NCI-H2029 treated with DMSO at 0.1 percent for 48 hours (cell line): ENCODE data around the gene MYPOP.

Experiments used
- DNase-seq: peaks from one replicate; lab custom pipeline; 2025; lab: John Stamatoyannopoulos, UW

The MYPOP gene, protein sequence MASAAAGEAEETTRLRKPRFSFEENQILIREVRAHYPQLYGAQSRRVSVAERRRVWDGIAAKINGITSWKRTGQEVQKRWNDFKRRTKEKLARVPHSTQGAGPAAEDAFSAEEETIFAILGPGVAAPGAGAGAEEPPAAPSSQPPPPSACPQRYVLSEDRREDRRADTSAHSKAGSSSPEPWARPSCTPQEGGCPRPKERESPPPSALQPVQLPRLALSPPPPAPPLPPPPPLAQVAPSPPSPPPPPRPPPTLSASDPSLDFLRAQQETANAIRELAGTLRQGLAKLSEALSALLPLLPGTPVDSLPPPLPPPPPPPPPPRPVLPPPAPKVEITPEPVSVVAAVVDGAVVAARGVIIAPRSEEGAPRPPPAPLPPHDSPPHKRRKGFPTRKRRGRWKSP

DNA sequence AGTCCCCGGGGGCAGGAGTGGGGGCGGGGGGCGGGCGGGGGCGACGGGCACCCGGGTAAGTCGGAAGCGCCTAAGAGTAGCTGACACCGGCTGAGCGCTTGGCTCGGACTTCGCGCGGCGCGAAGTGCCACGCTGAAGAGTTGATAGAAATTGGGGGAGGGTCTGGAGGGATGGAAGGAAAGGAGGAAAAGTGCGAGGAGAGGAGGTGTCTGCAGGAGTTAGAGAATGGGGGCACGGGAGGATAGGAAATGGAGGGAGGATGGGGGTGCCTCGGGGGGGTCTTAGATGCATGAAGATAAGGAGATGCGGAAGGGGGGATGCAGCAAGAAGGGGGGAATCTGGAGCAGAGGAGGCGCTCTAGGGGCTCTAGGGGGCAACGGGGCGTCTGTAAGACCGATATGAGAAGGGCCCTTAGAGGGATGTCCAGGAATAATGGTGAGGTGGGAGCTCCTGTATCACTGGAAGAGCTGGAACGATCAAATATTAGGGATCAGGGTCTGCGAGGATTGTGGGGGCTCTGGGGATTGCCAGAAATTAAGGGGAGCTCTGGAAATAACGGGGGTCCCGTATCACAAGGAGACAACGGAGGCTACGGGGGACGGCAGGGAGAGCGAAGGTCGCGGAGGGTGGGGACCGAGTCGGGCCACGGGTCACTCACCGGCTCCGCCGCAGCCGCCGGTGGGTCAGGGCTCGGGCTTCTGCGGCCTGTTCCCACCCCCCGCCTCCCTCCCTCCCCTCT lies at the start of gene MYPOP:
Gene MYPOP (minus strand): TSS at position 702 of the 739 bp plus-strand sequence. CDS start 840 bp downstream, outside the sequence.
- no peak for DNase-seq

DNA sequence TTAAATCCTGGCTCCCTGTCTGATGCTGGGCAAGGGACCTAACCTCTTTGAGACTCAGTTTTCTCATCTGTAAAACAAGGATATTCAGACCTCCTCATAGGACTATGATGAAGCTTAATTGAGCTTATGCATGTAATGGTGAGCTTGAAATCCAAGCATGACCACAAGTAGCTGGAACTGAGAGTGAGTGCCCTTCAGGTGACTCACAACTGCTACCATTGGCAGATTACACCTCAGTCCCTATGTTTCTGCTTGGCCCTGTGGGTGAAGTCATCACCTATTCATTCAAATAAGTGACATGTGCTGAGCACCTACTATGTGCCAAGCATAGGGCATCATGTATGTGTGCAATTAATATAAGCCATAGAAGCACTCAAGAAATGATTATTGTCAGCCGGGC lies 45.5 kb upstream of the MYPOP start:
- DNase-seq: no peak

DNA sequence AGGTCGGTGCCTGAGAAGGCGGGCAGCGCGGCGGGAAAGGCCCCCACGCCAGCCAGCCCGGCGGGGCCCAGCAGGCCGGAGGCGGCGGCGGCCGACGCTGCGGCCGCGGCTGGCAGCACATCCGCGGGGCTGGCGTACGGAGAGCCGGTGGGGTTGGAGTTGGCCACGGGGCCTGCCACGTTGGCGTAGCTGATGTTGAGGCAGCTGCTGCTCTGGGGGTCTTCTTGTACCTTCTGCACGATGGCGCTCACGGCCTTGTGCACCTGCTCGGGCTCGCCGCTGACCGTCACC lies 38.0 kb upstream of the MYPOP start:
- no peak for DNase-seq

DNA sequence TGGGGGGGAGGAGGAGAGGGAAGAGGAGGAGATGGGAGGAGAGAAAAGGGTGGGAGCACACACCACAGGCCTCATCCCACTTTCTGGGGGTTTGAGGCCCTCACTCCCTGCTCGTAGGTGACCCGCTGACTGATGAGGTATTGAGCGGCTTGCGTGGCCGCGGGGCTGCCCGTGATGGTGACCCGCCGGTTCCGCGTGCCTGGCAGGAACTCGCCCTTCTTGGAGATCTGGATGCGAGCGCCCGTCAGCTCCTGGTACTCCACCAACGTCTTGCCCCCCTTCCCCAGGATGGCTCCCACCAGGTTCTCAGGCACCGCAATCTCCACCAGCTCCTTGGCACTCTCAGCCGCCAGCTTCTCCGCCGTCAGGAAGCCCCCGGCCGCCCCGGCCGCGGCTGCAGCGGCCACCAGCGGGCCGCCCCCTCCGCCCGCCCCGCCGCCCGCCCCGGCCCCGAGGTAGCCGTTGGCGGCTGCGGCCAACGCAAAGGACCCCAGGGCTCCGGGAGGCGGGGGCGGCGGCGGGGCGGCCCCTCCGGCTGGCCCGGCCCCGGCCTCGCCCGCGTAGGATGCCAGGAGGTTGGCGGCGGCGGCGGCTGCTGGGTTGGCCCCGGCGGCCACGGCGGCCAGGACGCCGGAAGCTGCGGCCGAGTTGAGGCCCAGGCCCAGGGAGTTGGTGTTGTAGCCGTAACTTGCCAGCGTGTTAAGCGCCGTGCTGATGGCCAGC lies 37.5 kb upstream of the MYPOP start:
- no peak for DNase-seq

DNA sequence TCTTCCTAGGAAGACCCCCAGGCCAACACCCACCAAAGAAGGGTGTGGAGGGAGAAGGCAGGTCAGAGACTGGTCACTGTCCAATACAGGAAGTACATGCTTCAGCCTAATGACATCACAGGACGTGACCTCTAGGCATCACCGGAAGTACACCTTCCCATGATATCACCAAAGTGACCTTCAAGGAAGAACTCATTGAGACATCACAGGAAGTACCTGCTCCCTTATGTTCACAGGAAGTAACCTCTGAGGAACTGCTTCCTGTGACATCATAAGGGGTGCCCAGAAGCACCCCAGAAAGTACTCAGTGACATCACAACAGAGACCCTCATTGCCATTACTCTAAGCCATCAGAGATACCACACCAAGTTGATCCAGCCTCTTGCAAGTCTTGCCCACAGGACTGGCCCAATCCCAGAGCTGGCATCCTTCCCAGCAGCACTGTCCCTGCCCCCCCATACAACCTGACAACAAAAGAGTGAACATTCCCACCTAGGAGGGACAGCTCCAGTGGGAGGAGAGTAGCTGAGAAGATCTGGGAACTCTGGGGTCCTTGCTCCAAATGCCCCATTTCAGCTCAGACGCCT lies 36.4 kb upstream of the MYPOP start:
- no peak for DNase-seq

DNA sequence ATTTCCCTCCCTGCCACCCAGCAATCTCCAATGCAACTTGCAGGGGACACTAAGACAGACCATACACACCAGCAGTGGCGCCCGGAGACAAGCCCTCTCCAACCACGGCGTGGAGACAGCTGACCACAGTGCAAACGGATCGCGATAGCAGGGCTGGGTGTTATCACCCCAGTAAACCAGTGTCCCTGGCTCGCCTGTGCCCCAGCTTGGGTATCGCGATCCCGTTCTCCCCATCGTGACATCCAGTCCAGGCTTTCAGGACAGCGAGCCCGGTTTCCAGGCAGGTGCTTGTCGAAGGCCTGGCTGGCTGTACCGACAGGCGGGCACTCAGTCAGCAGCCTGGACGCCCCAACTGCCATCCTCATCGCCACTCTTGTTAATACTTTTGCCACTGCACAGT lies 32.9 kb upstream of the MYPOP start:
- no peak for DNase-seq

DNA sequence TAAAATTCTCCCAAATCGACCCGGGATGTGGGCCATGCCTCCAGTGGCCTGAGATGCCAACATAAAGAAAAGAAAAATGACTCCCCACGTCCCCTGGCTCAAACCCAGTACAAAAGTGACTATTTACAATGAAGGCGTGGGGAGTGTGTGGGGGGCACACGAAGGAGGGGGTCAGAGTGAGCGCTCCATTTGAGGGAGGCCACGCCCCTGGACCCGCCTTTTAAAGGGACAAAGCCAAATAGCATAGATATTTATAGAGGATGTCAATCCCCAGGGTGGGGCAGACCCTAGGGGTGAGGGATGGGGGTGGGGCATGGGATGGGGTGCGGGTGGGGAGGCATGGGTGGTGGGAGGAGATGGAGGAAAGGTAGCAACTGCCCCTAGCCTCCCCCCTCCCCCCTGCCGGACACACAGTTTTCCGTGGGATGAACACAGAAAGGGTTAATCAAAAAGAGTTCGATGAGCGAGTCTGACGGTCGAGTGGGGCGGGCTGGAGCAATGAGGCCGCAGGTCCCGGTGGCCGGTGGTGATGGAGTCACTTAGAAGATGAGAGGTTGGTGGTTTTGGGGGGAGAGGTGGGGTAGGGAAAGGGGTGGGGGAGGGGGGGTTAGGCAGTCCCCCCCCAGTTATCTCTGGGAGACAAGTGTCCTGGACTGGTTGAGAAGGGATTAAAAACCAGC lies 32.3 kb upstream of the MYPOP start:
- no peak for DNase-seq

DNA sequence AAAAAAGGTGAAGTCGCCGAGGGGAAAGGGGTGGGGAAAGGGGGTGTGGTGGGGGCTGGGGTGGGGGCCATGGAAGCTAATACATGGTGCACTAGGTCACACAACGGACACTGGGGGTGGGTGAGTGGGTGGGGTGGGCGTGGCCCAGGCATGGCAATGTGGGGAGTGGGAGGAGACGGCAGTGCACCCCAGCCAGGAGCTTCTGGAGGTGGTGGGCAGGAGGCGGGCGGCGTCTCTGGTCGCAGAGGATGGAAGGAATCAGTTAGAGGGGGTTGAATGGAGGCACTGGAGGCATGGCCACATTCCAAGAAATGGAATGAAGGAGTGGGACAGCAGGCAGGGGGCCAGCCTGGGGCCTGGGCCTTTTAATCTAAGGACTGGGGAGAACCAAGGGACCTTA lies 31.3 kb upstream of the MYPOP start:
- no peak for DNase-seq

DNA sequence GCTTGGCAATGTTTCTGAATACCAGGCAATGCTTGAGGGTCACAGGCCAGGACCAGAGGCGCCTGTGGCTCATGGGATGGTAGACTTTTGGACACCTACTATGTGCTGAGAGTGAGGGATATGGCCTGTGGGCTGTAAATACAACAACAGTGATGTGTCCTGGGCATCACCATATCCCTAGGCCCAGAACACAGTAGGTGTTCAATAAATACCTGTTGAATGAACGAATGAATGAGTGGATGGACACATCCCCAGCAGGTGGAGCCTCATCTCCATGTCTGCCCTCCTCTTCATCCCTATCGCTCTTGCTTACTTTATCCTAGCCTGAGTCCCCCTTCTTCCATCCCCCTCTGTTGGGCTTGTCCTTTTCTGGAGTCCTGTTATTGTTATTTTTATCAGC lies 28.6 kb upstream of the MYPOP start:
- no peak for DNase-seq

DNA sequence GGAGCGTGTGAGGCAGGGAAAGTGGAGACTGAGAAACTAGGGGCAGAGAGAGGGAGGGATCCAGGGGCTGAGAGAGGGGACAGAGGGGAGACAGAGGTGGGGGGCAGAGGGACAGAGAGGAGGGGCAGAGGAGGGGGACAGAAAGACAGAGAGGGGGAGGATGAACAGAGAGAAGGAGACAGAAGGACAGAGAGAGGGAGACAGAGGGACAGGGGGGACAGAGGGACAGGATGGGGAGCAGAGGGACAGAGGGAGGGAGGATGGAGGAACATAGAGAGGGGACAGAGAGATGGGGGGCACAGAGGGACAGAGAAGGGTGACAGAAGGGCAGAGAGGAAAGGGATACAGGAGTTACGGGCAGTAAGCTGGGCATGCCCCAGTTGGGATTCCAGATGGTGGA lies 26.8 kb upstream of the MYPOP start:
- no peak for DNase-seq

DNA sequence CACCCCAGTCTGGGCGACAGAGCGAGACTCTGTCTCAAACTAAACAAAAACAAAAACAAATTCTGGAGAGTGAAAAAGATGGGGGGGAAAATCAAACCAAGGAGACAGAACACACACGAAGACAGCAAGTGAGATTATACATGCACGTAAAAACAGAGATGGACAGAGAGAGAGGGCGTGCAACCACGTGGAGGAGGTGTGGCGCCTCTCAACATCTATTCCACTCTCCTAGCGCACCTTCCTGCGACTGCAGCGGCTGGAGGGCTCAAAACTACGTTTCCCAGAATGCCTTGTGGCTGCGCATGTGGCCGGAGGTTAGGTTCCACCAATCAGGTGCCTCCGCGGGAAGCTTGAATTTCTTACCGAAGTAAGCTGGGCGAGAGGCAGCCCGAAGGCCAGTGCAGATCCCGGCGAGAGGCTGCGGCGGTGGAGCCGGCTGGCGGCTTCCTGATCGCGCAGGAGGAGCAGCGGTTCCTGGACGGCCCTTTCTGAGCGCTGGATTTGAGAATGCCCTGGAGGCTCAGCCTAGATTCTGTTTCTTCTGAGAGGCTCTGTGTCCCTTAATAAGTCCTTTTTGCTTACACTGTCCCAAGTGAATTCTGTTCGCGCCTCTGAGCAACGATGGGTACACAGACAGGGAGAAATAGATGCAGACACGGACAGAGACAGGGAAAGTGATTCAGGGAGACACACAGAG lies 25.3 kb upstream of the MYPOP start:
- DNase-seq: peak; percentile 74

DNA sequence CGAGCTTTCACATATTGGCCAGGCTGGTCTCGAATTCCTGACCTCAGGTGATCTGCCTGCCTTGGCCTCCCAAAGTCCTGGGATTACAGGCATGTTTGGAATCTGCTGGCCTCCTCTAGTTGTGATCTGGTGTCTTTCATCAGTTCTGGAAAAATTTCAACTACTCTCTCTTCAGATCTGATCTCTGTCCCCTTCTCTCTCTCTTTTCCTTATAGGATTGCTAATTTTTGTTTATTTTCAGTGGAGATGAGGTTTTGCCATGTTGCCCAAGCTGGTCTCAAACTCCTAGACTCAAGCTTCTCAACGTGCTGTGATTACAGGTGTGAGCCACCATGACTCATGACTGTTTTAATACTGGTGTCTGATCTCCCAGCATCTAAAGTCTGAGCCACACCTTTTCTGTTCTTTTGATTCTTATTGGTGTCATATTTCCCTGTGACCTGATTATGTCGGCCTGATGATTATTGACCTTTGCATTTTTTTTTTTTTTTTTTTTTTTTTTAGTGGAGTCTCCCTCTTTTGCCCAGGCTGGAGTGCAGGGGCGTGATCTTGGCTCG lies 22.6 kb upstream of the MYPOP start:
- DNase-seq: no peak

DNA sequence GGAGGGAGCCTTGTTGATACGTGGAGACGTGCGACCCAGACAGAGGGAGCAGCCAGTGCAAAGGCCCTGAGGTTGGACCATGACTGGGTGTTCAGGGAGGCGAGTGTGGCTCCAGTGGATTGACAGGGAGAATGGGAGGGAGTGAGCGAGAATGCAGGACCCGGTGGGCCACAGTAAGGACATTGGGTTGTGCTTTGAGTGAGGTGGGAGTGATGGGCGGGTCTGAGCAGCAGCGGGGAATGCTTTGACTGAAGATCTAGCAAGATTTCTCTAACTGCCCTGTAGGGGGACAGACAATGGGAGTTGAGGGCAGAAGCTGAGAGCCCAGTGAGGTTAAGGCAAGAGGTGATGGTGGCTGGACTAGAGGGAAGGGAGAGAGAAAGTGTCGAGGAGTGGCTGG lies 19.9 kb upstream of the MYPOP start:
- no peak for DNase-seq

DNA sequence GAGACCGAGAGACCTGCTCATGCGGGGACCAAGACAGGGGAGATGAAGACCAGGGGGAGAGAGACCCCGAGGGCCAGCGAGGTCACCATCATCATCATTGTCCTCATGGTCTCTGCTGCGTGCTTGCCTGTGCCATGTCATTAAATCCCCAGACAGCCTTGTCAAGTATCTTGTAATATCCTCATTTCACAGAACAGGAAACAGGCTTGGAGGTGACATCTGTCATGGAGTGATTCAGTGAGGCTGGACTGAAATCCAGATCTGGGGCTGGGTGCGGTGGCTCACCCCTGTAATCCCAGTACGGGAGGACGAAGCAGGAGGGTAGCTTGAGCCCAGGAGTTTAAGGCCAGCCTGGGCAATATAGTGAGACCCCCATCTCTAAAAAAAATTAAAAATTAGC lies 18.0 kb upstream of the MYPOP start:
- DNase-seq: no peak

DNA sequence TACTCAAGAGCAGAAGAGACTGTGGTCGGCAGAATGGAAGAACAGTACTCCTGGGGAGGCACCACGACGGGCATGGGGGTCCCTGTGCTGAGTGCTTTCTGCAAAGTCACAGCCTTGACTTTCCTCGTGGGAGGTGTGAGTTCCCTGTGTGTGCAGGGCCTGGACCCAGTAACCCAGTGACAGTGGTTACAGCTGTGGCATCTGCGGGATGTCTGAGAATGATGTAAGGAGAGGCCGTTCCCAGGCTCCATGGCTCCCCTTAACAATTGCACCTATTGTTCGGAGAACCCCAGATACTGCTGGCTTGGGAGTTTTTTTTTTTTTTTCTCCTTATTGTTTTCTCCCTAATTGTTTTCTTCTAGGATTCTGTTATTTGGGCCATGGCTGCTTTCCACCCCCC lies 17.3 kb upstream of the MYPOP start:
- DNase-seq: no peak

DNA sequence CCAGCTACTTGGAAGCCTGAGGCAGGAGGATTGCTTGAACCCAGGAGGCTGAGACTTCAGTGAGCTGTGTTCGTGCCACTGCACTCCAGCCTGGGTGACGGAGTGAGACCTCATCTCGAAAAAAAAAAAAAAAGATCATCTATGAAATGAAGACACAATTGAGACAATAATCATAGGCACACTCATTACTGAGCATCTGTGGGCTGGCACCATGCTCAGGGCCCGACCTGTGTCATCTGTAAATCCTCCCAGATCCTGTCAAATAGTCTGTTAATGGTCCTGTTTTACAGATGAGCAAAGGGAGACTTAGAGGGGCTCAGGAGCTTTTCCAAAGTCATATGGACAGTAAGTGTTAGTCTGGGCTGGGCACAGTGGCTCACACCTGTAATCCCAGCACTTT lies 16.3 kb upstream of the MYPOP start:
- no peak for DNase-seq

DNA sequence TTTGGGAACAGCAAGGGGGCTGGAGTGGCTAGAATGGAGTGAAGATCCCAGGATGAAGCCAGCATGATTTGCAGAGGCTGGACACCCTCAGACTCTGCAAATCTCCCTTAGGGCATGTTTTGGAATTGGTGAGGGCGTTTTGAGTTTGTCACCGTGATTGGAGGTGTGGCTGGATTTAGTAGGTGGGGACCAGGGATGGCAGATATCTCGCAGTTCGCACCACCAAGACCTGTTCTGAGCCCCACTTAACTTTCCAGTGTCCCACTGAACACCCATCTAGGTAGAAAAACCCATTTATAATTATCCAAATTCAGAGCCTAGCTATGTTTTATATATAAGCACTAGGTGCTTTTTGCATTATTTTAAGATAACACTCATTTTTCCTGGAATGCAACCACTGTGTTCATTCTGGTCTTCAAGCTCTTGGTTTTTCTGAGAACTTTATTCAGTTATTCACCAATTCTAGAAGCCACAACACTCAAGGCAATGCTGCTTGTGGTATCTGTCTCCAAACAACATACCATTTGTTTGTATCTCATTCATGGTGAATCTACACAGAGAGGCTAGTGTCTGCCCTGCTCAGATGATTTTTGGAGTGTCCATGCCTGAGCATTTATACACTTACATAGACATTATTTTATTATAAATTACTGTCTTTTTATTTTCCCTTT lies 15.1 kb upstream of the MYPOP start:
- DNase-seq: no peak

DNA sequence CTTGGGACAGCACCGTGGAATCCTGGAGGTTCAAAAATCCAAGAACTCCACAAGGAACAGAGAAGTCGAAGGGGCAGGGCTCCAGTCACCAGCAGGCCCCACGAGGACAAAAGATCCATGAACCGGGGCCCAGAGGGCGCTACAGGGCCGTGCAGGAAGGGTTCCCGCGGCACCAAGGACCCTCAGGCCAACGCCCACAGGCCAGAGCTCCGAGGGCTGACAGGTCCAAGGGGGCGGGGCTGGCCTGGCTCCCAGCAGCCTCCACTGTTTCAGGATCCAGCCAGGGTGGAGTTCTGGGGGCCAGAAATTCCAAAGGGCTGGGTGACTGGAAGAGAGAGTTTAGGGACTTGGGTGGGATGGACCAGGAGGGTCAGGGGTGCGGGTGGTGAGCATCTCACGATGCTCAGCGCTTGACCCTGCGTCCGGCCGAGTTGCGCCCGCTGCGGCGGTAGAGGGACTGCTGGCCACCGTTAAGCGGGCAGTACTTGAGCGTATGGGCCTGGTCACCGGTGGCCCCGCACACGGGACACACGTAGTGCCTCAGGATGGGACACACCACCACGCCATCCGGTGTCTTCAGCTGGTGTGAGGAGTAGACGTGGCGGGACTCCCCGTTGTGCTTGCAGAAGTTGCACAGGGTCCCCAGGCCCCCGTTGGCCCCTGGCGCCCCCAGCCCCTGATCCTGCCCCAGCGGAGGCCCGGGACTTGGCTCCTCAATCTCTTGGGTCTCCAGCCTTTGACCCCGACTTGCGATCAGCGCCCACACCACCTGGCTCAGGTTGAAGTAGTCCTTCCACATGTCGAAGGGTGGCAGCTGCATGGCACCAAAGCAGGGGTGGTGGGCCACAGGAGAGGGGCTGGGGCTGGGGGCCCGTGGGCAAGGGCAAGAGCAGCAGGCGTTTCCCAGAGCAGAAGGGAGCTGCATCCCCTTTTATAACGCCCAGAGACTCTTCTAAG lies 11.7 kb upstream of the MYPOP start, which contains the start of gene NANOS2:
Gene NANOS2 (minus strand): TSS at position 905 of the 957 bp plus-strand sequence. CDS start 85 bp downstream, at position 820.
- no peak for DNase-seq

DNA sequence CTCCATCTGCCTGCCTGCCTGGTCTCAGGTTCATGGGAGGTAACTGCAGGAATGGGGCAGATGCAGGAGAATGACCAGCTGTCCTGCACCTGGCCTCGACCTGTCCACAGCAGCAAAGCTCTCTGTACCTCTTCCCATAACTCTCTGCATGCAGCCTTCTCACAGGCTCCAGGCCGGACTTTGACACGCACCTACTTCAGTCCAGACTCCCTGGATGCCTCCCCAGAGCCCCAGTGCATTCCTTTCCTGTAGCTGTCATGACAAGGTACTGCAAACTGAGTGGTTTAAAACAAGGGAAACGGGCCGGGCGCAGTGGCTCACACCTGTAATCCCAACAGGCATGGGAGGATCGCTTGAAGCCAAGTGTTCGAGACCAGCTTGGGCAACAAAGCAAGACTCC lies 8.9 kb upstream of the MYPOP start:
- no peak for DNase-seq
